HCT116 (cell line): ENCODE results near the gene ADAMTSL2. TPM values are rescaled to one million over a fixed set of nuclear protein-coding genes. Genes with fewer than 3 reads are reported as not detected.

Experiments used
- ATAC-seq: fragments of 200-7000 bp; cut with Tn5 transposase; 2 replicates; pipeline ENCODE4 v1.9.1; 2020; ENCODE audit warnings: mild to moderate bottlenecking, moderate library complexity
- BruUV-seq: library from RNA; stranded (reverse); fragments of 400-500 nt; replicated peaks from 2 replicates; lab custom pipeline; 2021; lab: Mats Ljungman, UMichigan
- CTCF ChIA-PET: fragments of 300-600 bp; sonication (Branson Sonifier 250); formaldehyde crosslinking; loops from one replicate; lab custom pipeline; 2021; ENCODE audit warnings: antibody characterized with exemption; lab: Charles Lee
- POLR2A ChIA-PET: fragments of 300-600, 350-600 bp; sonication (Branson Sonifier 250); formaldehyde crosslinking; loops from one replicate; lab custom pipeline; 2021; ENCODE audit warnings: antibody characterized with exemption; lab: Charles Lee
- RAD21 ChIA-PET, 2 experiments: fragments of 300-600 bp; sonication (Branson Sonifier 250); formaldehyde crosslinking; loops; one replicate each; lab custom pipeline; 2023; ENCODE audit warnings: low total read pairs in 2 of 2; ENCODE audit not compliant: uncharacterized antibody in 2 of 2, unreplicated experiment in 2 of 2, low non-redundant PET in 1 of 2; lab: Charles Lee
- DNase-seq: peaks from one replicate; pipeline ENCODE4 v3.0.0-alpha.2; 2010; ENCODE audit warnings: low read depth, low spot score
- H2AFZ ChIP-seq: fragments of 200-600 bp; shearing (Covaris generic), sonication (generic); 2 replicates; pipeline ENCODE4 v1.6.1; 2017; ENCODE audit warnings: low read depth, mixed run types, mixed read lengths, antibody characterized with exemption, low read length; ENCODE audit not compliant: poor library complexity, severe bottlenecking
- H3K27ac ChIP-seq: 2 replicates; pipeline ENCODE4 v1.5.1; 2012; ENCODE audit warnings: low read depth, low read length
- H3K27me3 ChIP-seq: fragments of 200-600 bp; sonication (generic); 2 replicates; pipeline ENCODE4 v1.6.1; 2016; ENCODE audit warnings: mixed run types, low read length, mixed read lengths; ENCODE audit not compliant: insufficient read depth
- H3K36me3 ChIP-seq, 2 experiments: fragments of 200-500 bp in 1 of 2; fragments of 200-600 bp in 1 of 2; sonication (Bioruptor generic) in 1 of 2; sonication (generic) in 1 of 2; 2 replicates each; pipeline versions ENCODE4 v1.5.1 to v1.6.1; 2014 to 2016; ENCODE audit warnings: low read length in 2 of 2, inconsistent platforms in 1 of 2, mixed read lengths in 1 of 2, mixed run types in 1 of 2; ENCODE audit not compliant: insufficient read depth in 2 of 2, control insufficient read depth in 1 of 2
- H3K4me1 ChIP-seq, 2 experiments: fragments of 200-600 bp in 1 of 2; sonication (generic) in 1 of 2; 2 replicates each; pipeline versions ENCODE4 v1.5.1 to v1.6.1; 2012 to 2017; ENCODE audit warnings: low read length in 2 of 2, inconsistent platforms in 1 of 2, mild to moderate bottlenecking in 1 of 2, mixed read lengths in 1 of 2, mixed run types in 1 of 2, moderate library complexity in 1 of 2; ENCODE audit not compliant: insufficient read depth in 2 of 2, control insufficient read depth in 1 of 2
- H3K4me2 ChIP-seq: fragments of 200-600 bp; sonication (generic); 2 replicates; pipeline ENCODE4 v1.6.1; 2017; ENCODE audit warnings: mixed run types, low read length, mixed read lengths
- H3K4me3 ChIP-seq, 2 experiments: fragments of 200-600 bp in 1 of 2; sonication (generic) in 1 of 2; replicated peaks in 1 of 2; 2 replicates each; pipeline ENCODE4 v1.5.1; 2011 to 2016; ENCODE audit warnings: low read length in 2 of 2, control low read depth in 1 of 2, low read depth in 1 of 2, mild to moderate bottlenecking in 1 of 2, mixed read lengths in 1 of 2, mixed run types in 1 of 2
- H3K79me2 ChIP-seq: fragments of 200-600 bp; sonication (generic); 2 replicates; pipeline ENCODE4 v1.6.1; 2017; ENCODE audit warnings: mild to moderate bottlenecking, mixed run types, low read length, moderate library complexity, mixed read lengths; ENCODE audit not compliant: insufficient read depth
- H3K9ac ChIP-seq: fragments of 200-600 bp; sonication (generic); 2 replicates; pipeline ENCODE4 v1.6.1; 2016; ENCODE audit warnings: low read length, mixed read lengths
- H3K9me2 ChIP-seq: fragments of 200-600 bp; sonication (generic), shearing (Covaris generic); 2 replicates; pipeline ENCODE4 v1.6.1; 2017; ENCODE audit warnings: mixed run types, mild to moderate bottlenecking, moderate library complexity; ENCODE audit not compliant: insufficient read depth
- H3K9me3 ChIP-seq, 2 experiments: fragments of 200-500 bp in 1 of 2; fragments of 200-600 bp in 1 of 2; sonication (Bioruptor generic) in 1 of 2; sonication (generic) in 1 of 2; 2 replicates each; pipeline ENCODE4 v1.6.1; 2014 to 2017; ENCODE audit warnings: low read length in 2 of 2, mixed read lengths in 2 of 2, inconsistent platforms in 1 of 2, low read depth in 1 of 2, mild to moderate bottlenecking in 1 of 2, mixed run types in 1 of 2, moderate library complexity in 1 of 2; ENCODE audit not compliant: control insufficient read depth in 1 of 2, insufficient read depth in 1 of 2
- H4K20me1 ChIP-seq: fragments of 200-600 bp; sonication (generic), shearing (Covaris generic); 2 replicates; pipeline ENCODE4 v1.6.1; 2017; ENCODE audit warnings: mixed run types, mild to moderate bottlenecking, moderate library complexity; ENCODE audit not compliant: insufficient read depth
- ATF3 ChIP-seq: IDR thresholded peaks from 2 replicates; pipeline ENCODE4 v1.6.1; 2012
- CEBPB ChIP-seq: IDR thresholded peaks from 2 replicates; pipeline ENCODE4 v1.6.1; 2012; ENCODE audit warnings: low read depth
- CTCF ChIP-seq, 3 experiments: fragments of 200-600 bp in 1 of 3; sonication (generic) in 1 of 3; IDR thresholded peaks in 2 of 3; conservative IDR thresholded peaks in 1 of 3; 2 replicates each; pipeline ENCODE4 v1.5.1; 2012 to 2017; ENCODE audit warnings: low read depth in 2 of 3, low read length in 2 of 3, antibody characterized with exemption in 1 of 3, borderline replicate concordance in 1 of 3, control low read depth in 1 of 3, mild to moderate bottlenecking in 1 of 3, mixed read lengths in 1 of 3, mixed run types in 1 of 3, moderate library complexity in 1 of 3; ENCODE audit not compliant: insufficient read depth in 1 of 3
- EGR1 ChIP-seq: IDR thresholded peaks from 2 replicates; pipeline ENCODE4 v1.6.1; 2012; ENCODE audit warnings: low read depth
- ELF1 ChIP-seq: IDR thresholded peaks from 2 replicates; pipeline ENCODE4 v1.6.1; 2012; ENCODE audit warnings: low read depth, borderline replicate concordance
- POLR2A ChIP-seq: IDR thresholded peaks from 2 replicates; pipeline ENCODE4 v1.7.0; 2011; ENCODE audit warnings: borderline replicate concordance; ENCODE audit not compliant: insufficient read depth, insufficient read length; ENCODE audit errors: extremely low read depth
- POLR2AphosphoS5 ChIP-seq: IDR thresholded peaks from 2 replicates; pipeline ENCODE4 v1.6.1; 2011; ENCODE audit warnings: mild to moderate bottlenecking, low read depth, low read length, moderate library complexity
- RAD21 ChIP-seq: IDR thresholded peaks from 2 replicates; pipeline ENCODE4 v1.6.1; 2012; ENCODE audit warnings: low read depth, mild to moderate bottlenecking
- SP1 ChIP-seq: IDR thresholded peaks from 2 replicates; pipeline ENCODE4 v1.6.1; 2012; ENCODE audit warnings: low read depth
- SRF ChIP-seq: IDR thresholded peaks from 2 replicates; pipeline ENCODE4 v1.6.1; 2012; ENCODE audit warnings: low read depth
- YY1 ChIP-seq: IDR thresholded peaks from 2 replicates; pipeline ENCODE4 v1.6.1; 2011; ENCODE audit warnings: low read length, low read depth, moderate library complexity, mild to moderate bottlenecking; ENCODE audit not compliant: insufficient replicate concordance; ENCODE audit errors: extremely low read depth
- ZBTB33 ChIP-seq: IDR thresholded peaks from 2 replicates; pipeline ENCODE4 v1.6.1; 2011; ENCODE audit warnings: mild to moderate bottlenecking, low read length, moderate library complexity; ENCODE audit not compliant: insufficient replicate concordance; ENCODE audit errors: extremely low read depth
- ZNF274 ChIP-seq: fragments of 200-500 bp; sonication (Bioruptor generic); IDR thresholded peaks from 2 replicates; pipeline ENCODE4 v1.6.1; 2014; ENCODE audit warnings: mild to moderate bottlenecking, low read depth, low read length, inconsistent platforms
- intact Hi-C: fragments of 100-400 bp; cut with micrococcal nuclease; formaldehyde crosslinking; loops from 2 replicates; pipeline ENCODE4 v1.10.0; 2022
- total RNA-seq: library from RNA; stranded (reverse); gene quantifications from one replicate; pipeline ENCODE4 v1.2.1, GENCODE V29; 2021; ENCODE audit not compliant: unreplicated experiment
- TF ChIP-seq, protein P1 (sequence below): IDR thresholded peaks from 2 replicates; pipeline ENCODE4 v1.6.1; 2012; ENCODE audit warnings: low read depth
- TF ChIP-seq, protein P2 (sequence below): IDR thresholded peaks from 2 replicates; pipeline ENCODE4 v1.6.1; 2012

ADAMTSL2 gene
- total RNA-seq, 1 experiment from 2014 or later, result not detected

- TF ChIP-seq, protein P1, sequence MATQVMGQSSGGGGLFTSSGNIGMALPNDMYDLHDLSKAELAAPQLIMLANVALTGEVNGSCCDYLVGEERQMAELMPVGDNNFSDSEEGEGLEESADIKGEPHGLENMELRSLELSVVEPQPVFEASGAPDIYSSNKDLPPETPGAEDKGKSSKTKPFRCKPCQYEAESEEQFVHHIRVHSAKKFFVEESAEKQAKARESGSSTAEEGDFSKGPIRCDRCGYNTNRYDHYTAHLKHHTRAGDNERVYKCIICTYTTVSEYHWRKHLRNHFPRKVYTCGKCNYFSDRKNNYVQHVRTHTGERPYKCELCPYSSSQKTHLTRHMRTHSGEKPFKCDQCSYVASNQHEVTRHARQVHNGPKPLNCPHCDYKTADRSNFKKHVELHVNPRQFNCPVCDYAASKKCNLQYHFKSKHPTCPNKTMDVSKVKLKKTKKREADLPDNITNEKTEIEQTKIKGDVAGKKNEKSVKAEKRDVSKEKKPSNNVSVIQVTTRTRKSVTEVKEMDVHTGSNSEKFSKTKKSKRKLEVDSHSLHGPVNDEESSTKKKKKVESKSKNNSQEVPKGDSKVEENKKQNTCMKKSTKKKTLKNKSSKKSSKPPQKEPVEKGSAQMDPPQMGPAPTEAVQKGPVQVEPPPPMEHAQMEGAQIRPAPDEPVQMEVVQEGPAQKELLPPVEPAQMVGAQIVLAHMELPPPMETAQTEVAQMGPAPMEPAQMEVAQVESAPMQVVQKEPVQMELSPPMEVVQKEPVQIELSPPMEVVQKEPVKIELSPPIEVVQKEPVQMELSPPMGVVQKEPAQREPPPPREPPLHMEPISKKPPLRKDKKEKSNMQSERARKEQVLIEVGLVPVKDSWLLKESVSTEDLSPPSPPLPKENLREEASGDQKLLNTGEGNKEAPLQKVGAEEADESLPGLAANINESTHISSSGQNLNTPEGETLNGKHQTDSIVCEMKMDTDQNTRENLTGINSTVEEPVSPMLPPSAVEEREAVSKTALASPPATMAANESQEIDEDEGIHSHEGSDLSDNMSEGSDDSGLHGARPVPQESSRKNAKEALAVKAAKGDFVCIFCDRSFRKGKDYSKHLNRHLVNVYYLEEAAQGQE, result no peak
- TF ChIP-seq SRF (no peak), EGR1 (no peak), ELF1 (no peak), ZBTB33 (no peak), POLR2AphosphoS5 (no peak)
- TF ChIP-seq, protein P2, sequence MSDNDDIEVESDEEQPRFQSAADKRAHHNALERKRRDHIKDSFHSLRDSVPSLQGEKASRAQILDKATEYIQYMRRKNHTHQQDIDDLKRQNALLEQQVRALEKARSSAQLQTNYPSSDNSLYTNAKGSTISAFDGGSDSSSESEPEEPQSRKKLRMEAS, result no peak
These were observed 21.9 kb downstream of the ADAMTSL2 start (continued) for GRCh38 chr9:133556354-133556753.

GRCh38 chr9:133557581-133557980 is 23.1 kb downstream of the ADAMTSL2 start:
- peaks cover 2% of the 10 kb centered on the region; the same call in 1 of the 2 replicates for H3K27me3 ChIP-seq
- TF ChIP-seq CEBPB, result no peak
- TF ChIP-seq ZNF274, result no peak
- no peak for TF ChIP-seq SP1
- no peak for TF ChIP-seq ATF3
- TF ChIP-seq ZBTB33, result no peak
- TF ChIP-seq YY1, result no peak
- TF ChIP-seq RAD21, result no peak
- no peak for TF ChIP-seq POLR2A
- no peak for TF ChIP-seq EGR1
- no peak for TF ChIP-seq CTCF (IDR thresholded peaks at IDR 0.05 in 2 of 3, conservative IDR thresholded peaks at IDR 0.05 in 1 of 3; ENCODE audit: borderline replicate concordance in 1 of 3, insufficient read depth in 1 of 3, low read depth in 2 of 3, low read length in 2 of 3)

More at GRCh38 chr9:133557581-133557980, 23.1 kb downstream of the ADAMTSL2 start:
- peak overlapping the region; percentile 88 for H3K4me2 ChIP-seq
- POLR2A ChIA-PET, result no interaction called here
- H3K4me1 ChIP-seq, result peaks cover 34 to 37% of the 10 kb centered on the region in 2 experiments
- no peaks in the 10 kb centered on the region for H3K79me2 ChIP-seq
- H3K36me3 ChIP-seq, result no peaks in the 10 kb centered on the region
- H3K9ac ChIP-seq, result no peak overlapping the region
- ATAC-seq, result no peak
- no peaks in the 10 kb centered on the region for H3K9me3 ChIP-seq
- H3K4me3 ChIP-seq, result no peak overlapping the region
- intact Hi-C loops, result no loop called here
- no peaks in the 10 kb centered on the region for H4K20me1 ChIP-seq
- CTCF ChIA-PET, result no interaction called here
- RAD21 ChIA-PET, result no interaction called here
- BruUV-seq, result no TSS peak
- H3K9me2 ChIP-seq, result no peaks in the 10 kb centered on the region
- DNase-seq, result no peak
- 0 out of 2 replicates have a peak overlapping the region, but pooled peaks have one; percentile 78 for H3K27ac ChIP-seq
- no peak overlapping the region for H2AFZ ChIP-seq
